H9 (cell line): ENCODE measurements around the gene CD244. TPM values are rescaled to one million over a fixed set of nuclear protein-coding genes. Genes with fewer than 3 reads are reported as not detected.
A peak's percentile ranks its signal among the peaks of the same experiment; 100 is the strongest.

Source experiments
- DNase-seq: peaks from one replicate; pipeline ENCODE4 v3.0.0-alpha.2; 2017
- H2AFZ ChIP-seq: one replicate; pipeline ENCODE4 v1.6.1; 2013; ENCODE audit warnings: mild to moderate bottlenecking, low read length, control low read depth, moderate library complexity
- H2AK5ac ChIP-seq: 2 replicates; pipeline ENCODE4 v1.6.1; 2013; ENCODE audit warnings: low read length, control low read depth, mixed read lengths; ENCODE audit not compliant: insufficient read length
- H2BK120ac ChIP-seq: one replicate; pipeline ENCODE4 v1.6.1; 2013; ENCODE audit warnings: low read depth, mild to moderate bottlenecking, low read length, control low read depth, inconsistent platforms; ENCODE audit not compliant: poor library complexity, severe bottlenecking
- H2BK12ac ChIP-seq: 2 replicates; pipeline ENCODE4 v1.6.1; 2013; ENCODE audit warnings: low read length, control low read depth, mixed read lengths, low read depth; ENCODE audit not compliant: insufficient read length
- H2BK15ac ChIP-seq: 2 replicates; pipeline ENCODE4 v1.6.1; 2013; ENCODE audit warnings: low read depth, low read length, control low read depth
- H2BK20ac ChIP-seq: one replicate; pipeline ENCODE4 v1.6.1; 2013; ENCODE audit warnings: low read depth, mild to moderate bottlenecking, low read length, control low read depth, inconsistent platforms; ENCODE audit not compliant: poor library complexity, severe bottlenecking
- H2BK5ac ChIP-seq: 2 replicates; pipeline ENCODE4 v1.6.1; 2013; ENCODE audit warnings: low read length, control low read depth, mixed read lengths; ENCODE audit not compliant: insufficient read length
- H3K14ac ChIP-seq: 2 replicates; pipeline ENCODE4 v1.6.1; 2013; ENCODE audit warnings: low read length, control low read depth; ENCODE audit not compliant: insufficient read depth
- H3K18ac ChIP-seq: 2 replicates; pipeline ENCODE4 v1.6.1; 2013; ENCODE audit warnings: low read depth, mild to moderate bottlenecking, mixed read lengths, low read length, control low read depth; ENCODE audit not compliant: insufficient read length
- H3K23ac ChIP-seq: 2 replicates; pipeline ENCODE4 v1.6.1; 2013; ENCODE audit warnings: low read length, control low read depth, mixed read lengths, low read depth; ENCODE audit not compliant: insufficient read length
- H3K23me2 ChIP-seq: 2 replicates; pipeline ENCODE4 v1.6.1; 2013; ENCODE audit warnings: low read depth, mild to moderate bottlenecking, mixed read lengths, low read length, control low read depth; ENCODE audit not compliant: insufficient read length, poor library complexity, severe bottlenecking
- H3K27ac ChIP-seq: 2 replicates; pipeline ENCODE4 v1.5.1; 2013; ENCODE audit warnings: low read length, control low read depth, mixed read lengths, low read depth; ENCODE audit not compliant: insufficient read length
- H3K27me3 ChIP-seq: 2 replicates; pipeline ENCODE4 v1.6.1; 2013; ENCODE audit warnings: low read length, control low read depth, inconsistent platforms; ENCODE audit not compliant: insufficient read depth
- H3K4ac ChIP-seq: 2 replicates; pipeline ENCODE4 v1.6.1; 2013; ENCODE audit warnings: low read depth, mild to moderate bottlenecking, control low read depth, inconsistent platforms, low read length, moderate library complexity
- H3K4me1 ChIP-seq: 2 replicates; pipeline ENCODE4 v1.6.1; 2013; ENCODE audit warnings: low read length, control low read depth, inconsistent platforms; ENCODE audit not compliant: insufficient read depth
- H3K4me2 ChIP-seq: 2 replicates; pipeline ENCODE4 v1.6.1; 2013; ENCODE audit warnings: low read length, control low read depth, mixed read lengths; ENCODE audit not compliant: insufficient read length, insufficient read depth
- H3K56ac ChIP-seq: 2 replicates; pipeline ENCODE4 v1.6.1; 2013; ENCODE audit warnings: low read depth, mild to moderate bottlenecking, mixed read lengths, low read length, control low read depth; ENCODE audit not compliant: insufficient read length
- H3K79me1 ChIP-seq: 2 replicates; pipeline ENCODE4 v1.6.1; 2013; ENCODE audit warnings: low read depth, mild to moderate bottlenecking, moderate library complexity, low read length, control low read depth, inconsistent platforms; ENCODE audit not compliant: insufficient read depth, poor library complexity, severe bottlenecking
- H3K79me2 ChIP-seq: 2 replicates; pipeline ENCODE4 v1.6.1; 2013; ENCODE audit warnings: low read length, control low read depth, inconsistent platforms; ENCODE audit not compliant: insufficient read depth
- H3K9ac ChIP-seq: 2 replicates; pipeline ENCODE4 v1.6.1; 2013; ENCODE audit warnings: low read length, control low read depth, mixed read lengths; ENCODE audit not compliant: insufficient read length; ENCODE audit errors: extremely low read depth
- H3K9me3 ChIP-seq: one replicate; pipeline ENCODE4 v1.6.1; 2013; ENCODE audit warnings: low read depth, low read length, inconsistent platforms; ENCODE audit not compliant: control insufficient read depth
- H3T11ph ChIP-seq: one replicate; pipeline ENCODE4 v1.6.1; 2013; ENCODE audit warnings: mild to moderate bottlenecking, low read length, control low read depth, inconsistent platforms
- H4K20me1 ChIP-seq: one replicate; pipeline ENCODE4 v1.6.1; 2013; ENCODE audit not compliant: control insufficient read depth, insufficient read length, insufficient read depth
- H4K5ac ChIP-seq: 2 replicates; pipeline ENCODE4 v1.6.1; 2013; ENCODE audit warnings: low read depth, mild to moderate bottlenecking, mixed read lengths, low read length, control low read depth; ENCODE audit not compliant: insufficient read length
- H4K8ac ChIP-seq: replicated peaks from 2 replicates; pipeline ENCODE4 v1.6.1; 2013; ENCODE audit warnings: low read length, control low read depth, mixed read lengths, low read depth; ENCODE audit not compliant: insufficient read length
- H4K91ac ChIP-seq: 2 replicates; pipeline ENCODE4 v1.6.1; 2013; ENCODE audit warnings: low read depth, mild to moderate bottlenecking, moderate library complexity, mixed read lengths, low read length, control low read depth; ENCODE audit not compliant: insufficient read length
- H3K27ac Mint-ChIP-seq, 3 experiments: 2 replicates in 2 of 3; 3 replicates in 1 of 3; pipeline ENCODE4 v1.8.0; 2020 to 2021; ENCODE audit warnings: mixed read lengths in 3 of 3, mild to moderate bottlenecking in 1 of 3, moderate library complexity in 1 of 3
- H3K27me3 Mint-ChIP-seq: 2 replicates; pipeline ENCODE4 v1.8.0; 2021; ENCODE audit warnings: low read depth, mild to moderate bottlenecking, moderate library complexity, mixed read lengths
- H3K36me3 Mint-ChIP-seq, 3 experiments: 2 replicates in 2 of 3; 3 replicates in 1 of 3; pipeline ENCODE4 v1.8.0; 2020 to 2021; ENCODE audit warnings: low read depth in 3 of 3, mixed read lengths in 3 of 3; ENCODE audit not compliant: insufficient read depth in 1 of 3
- H3K4me1 Mint-ChIP-seq, 2 experiments: 2 replicates each; pipeline ENCODE4 v1.8.0; 2020; ENCODE audit warnings: mixed read lengths in 2 of 2
- H3K4me3 Mint-ChIP-seq, 2 experiments: 2 replicates in 1 of 2; 3 replicates in 1 of 2; pipeline ENCODE4 v1.8.0; 2020 to 2021; ENCODE audit warnings: mild to moderate bottlenecking in 2 of 2, mixed read lengths in 2 of 2, moderate library complexity in 1 of 2
- H3K9me3 Mint-ChIP-seq, 2 experiments: 2 replicates in 1 of 2; 3 replicates in 1 of 2; pipeline ENCODE4 v1.8.0; 2020; ENCODE audit warnings: mild to moderate bottlenecking in 2 of 2, mixed read lengths in 2 of 2, moderate library complexity in 1 of 2
- WGBS: extraction: QIAGEN DNeasy Blood & Tissue Kit; methylation state at CpG from one replicate; pipeline ENCODE4 v1.1.7; 2013; ENCODE audit warnings: missing lambda C conversion rate, low lambda C conversion rate, mixed read lengths; ENCODE audit not compliant: insufficient read length; ENCODE audit errors: extremely low coverage; 5-methylcytosine and 5-hydroxymethylcytosine counted together
- total RNA-seq: library from RNA; stranded (reverse); gene quantifications from 2 replicates; pipeline ENCODE4 v1.2.1, GENCODE V29; 2021
- TF ChIP-seq, protein P1 (sequence below): fragments of 200-600 bp; sonication (generic); conservative IDR thresholded peaks from 3 replicates; pipeline ENCODE4 v1.8.0; 2021; ENCODE audit warnings: antibody characterized with exemption, mild to moderate bottlenecking

The CD244 gene
- total RNA-seq, 1 experiment from 2014 or later, result not detected

DNA sequence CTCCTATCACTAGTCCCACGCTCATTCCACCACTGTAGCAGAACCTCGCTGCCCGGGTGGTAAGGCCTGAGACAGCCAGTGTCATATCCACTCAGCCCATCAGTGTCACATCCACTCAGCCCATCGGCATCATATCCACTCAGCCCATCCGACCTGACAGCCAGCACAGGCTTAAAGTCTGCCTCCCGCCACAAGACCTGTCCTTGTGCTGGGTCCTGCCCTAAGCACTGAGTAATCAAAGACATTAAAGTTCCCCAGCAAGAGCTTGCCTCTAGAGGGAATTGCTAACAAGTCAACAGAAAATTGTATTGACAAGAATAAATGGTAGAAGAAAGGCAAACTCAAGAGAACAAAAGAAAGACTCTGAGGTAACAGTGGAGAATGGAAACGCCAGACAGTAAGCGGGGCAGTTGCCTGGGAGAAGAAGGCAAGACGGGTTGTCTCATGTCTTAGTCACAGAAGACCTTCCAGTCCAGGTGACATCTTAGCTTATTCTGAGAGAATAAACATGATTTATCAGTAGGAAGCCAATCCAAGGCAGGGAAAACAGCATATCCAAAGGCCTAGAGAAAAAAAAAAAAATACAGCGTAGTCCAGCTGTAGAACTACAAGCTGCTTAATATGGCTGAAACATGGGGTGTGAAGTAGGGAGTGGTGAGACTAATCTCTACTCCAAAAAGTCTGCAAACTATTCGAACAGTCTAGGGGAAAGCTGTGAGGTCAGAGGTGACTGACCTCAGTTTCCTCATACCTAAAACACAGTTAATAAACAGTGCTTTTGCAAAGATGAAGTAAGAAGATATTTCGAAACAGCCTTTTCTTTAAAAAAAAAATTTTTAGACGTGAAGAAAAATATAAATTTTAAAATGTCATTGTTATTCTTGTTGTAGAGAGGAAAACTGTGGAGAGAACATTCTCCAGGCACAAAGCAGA is 21.2 kb upstream of the CD244 start:
- Histone ChIP-seq H3K14ac (no peak overlapping the region; the same call in 1 of the 2 replicates), H3K23me2 (no peaks in the 10 kb centered on the region), H4K20me1 (no peaks in the 10 kb centered on the region), H3K4me2 (no peak overlapping the region), H3K4ac (no peak overlapping the region), H2BK15ac (no peak overlapping the region), H2AFZ (no peak overlapping the region), H2BK20ac (no peak overlapping the region), H2AK5ac (no peak overlapping the region), H3K18ac (no peak overlapping the region), H2BK12ac (no peak overlapping the region), H2BK120ac (no peak overlapping the region), H4K5ac (no peak overlapping the region), H3K56ac (no peak overlapping the region), H2BK5ac (no peak overlapping the region), H3K9me3 (no peaks in the 10 kb centered on the region), H3K27me3 (no peaks in the 10 kb centered on the region), H3K27ac (no peak overlapping the region), H3K79me1 (no peaks in the 10 kb centered on the region), H3K79me2 (no peaks in the 10 kb centered on the region), H3K23ac (no peak overlapping the region), H3K9ac (no peak overlapping the region), H3T11ph (no peak overlapping the region), H4K8ac (no peak overlapping the region), H3K4me1 (no peaks in the 10 kb centered on the region), H4K91ac (no peak overlapping the region)
- Mint-ChIP-seq H3K27me3 (peaks cover 2% of the 10 kb centered on the region), H3K36me3 (no peaks in the 10 kb centered on the region), H3K9me3 (no peaks in the 10 kb centered on the region), H3K27ac (peak overlapping the region in 1 of 3 experiments; percentile 9; a peak in 1 of 7 replicates), H3K4me3 (no peak overlapping the region), H3K4me1 (no peaks in the 10 kb centered on the region)
- TF ChIP-seq, protein P1, sequence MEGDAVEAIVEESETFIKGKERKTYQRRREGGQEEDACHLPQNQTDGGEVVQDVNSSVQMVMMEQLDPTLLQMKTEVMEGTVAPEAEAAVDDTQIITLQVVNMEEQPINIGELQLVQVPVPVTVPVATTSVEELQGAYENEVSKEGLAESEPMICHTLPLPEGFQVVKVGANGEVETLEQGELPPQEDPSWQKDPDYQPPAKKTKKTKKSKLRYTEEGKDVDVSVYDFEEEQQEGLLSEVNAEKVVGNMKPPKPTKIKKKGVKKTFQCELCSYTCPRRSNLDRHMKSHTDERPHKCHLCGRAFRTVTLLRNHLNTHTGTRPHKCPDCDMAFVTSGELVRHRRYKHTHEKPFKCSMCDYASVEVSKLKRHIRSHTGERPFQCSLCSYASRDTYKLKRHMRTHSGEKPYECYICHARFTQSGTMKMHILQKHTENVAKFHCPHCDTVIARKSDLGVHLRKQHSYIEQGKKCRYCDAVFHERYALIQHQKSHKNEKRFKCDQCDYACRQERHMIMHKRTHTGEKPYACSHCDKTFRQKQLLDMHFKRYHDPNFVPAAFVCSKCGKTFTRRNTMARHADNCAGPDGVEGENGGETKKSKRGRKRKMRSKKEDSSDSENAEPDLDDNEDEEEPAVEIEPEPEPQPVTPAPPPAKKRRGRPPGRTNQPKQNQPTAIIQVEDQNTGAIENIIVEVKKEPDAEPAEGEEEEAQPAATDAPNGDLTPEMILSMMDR, result no peak
- no peak for DNase-seq
- 100% methylated on average over 1 of the region's 13 CpGs for WGBS
